MCF 10A (cell line): ENCODE data around the gene NEK11. TPM values are rescaled to one million over a fixed set of nuclear protein-coding genes. Genes with fewer than 3 reads are reported as not detected.

Experiments used
- BruUV-seq: library from RNA; stranded (reverse); fragments of 400-500 nt; replicated peaks from 2 replicates; lab custom pipeline; 2021; lab: Mats Ljungman, UMichigan
- CTCF ChIA-PET: fragments of 300-600 bp; sonication (Branson Sonifier 250); formaldehyde crosslinking; extraction: SDS; loops from one replicate; lab custom pipeline; 2021; ENCODE audit warnings: antibody characterized with exemption, inconsistent platforms; lab: Yijun Ruan, JAX
- POLR2A ChIA-PET: fragments of 300-600, 350-650 bp; sonication (Branson Sonifier 250); formaldehyde crosslinking; extraction: SDS; loops from one replicate; lab custom pipeline; 2020; ENCODE audit warnings: antibody characterized with exemption, inconsistent platforms; lab: Yijun Ruan, JAX
- DNase-seq: peaks from one replicate; pipeline ENCODE4 v3.0.0-alpha.2; 2018; ENCODE audit not compliant: unreplicated experiment
- H3K27ac Mint-ChIP-seq: one replicate; pipeline ENCODE4 v1.8.0; 2022; ENCODE audit warnings: mild to moderate bottlenecking, low read depth, mixed read lengths; ENCODE audit not compliant: unreplicated experiment
- H3K27me3 Mint-ChIP-seq: one replicate; pipeline ENCODE4 v1.8.0; 2022; ENCODE audit warnings: mixed read lengths; ENCODE audit not compliant: insufficient read depth, unreplicated experiment
- H3K36me3 Mint-ChIP-seq: one replicate; pipeline ENCODE4 v1.8.0; 2022; ENCODE audit warnings: mild to moderate bottlenecking, moderate library complexity, mixed read lengths; ENCODE audit not compliant: insufficient read depth, unreplicated experiment
- H3K4me1 Mint-ChIP-seq: one replicate; pipeline ENCODE4 v1.8.0; 2022; ENCODE audit warnings: mixed read lengths; ENCODE audit not compliant: insufficient read depth, unreplicated experiment
- H3K4me3 Mint-ChIP-seq: one replicate; pipeline ENCODE4 v1.8.0; 2022; ENCODE audit warnings: mild to moderate bottlenecking, moderate library complexity, mixed read lengths; ENCODE audit not compliant: unreplicated experiment
- H3K9me3 Mint-ChIP-seq: one replicate; pipeline ENCODE4 v1.8.0; 2022; ENCODE audit warnings: mixed read lengths; ENCODE audit not compliant: unreplicated experiment
- CTCF ChIP-seq: fragments of 200-600 bp; IDR thresholded peaks from one replicate; pipeline ENCODE4 v1.8.0; 2022; ENCODE audit warnings: antibody characterized with exemption, mild to moderate bottlenecking; ENCODE audit not compliant: unreplicated experiment
- intact Hi-C: fragments of 100-400 bp; cut with micrococcal nuclease; formaldehyde crosslinking; loops from 2 replicates; pipeline ENCODE4 v1.14.1; 2022
- total RNA-seq: library from RNA; stranded (reverse); gene quantifications from 2 replicates; pipeline ENCODE4 v1.2.3, GENCODE V29; 2022

The NEK11 gene
- total RNA-seq, 1 experiment from 2014 or later: 6.9 TPM

GRCh38 chr3:131236421-131236820 is 209.7 kb downstream of the NEK11 start:
- Mint-ChIP-seq H3K9me3 (no peaks in the 10 kb centered on the region), H3K4me3 (no peak overlapping the region), H3K4me1 (no peaks in the 10 kb centered on the region), H3K27ac (no peak overlapping the region), H3K36me3 (no peaks in the 10 kb centered on the region), H3K27me3 (no peaks in the 10 kb centered on the region)
- DNase-seq: no peak
- intact Hi-C loops: no loop called here
- no TSS peak for BruUV-seq
- POLR2A ChIA-PET: interaction anchor here (0.7 kb wide), 2 partner anchors 317 to 1184 kb away, joined by 3 read pairs; no protein-coding TSS in a partner anchor
- CTCF ChIA-PET: no interaction called here
- no peak for TF ChIP-seq CTCF

DNA sequence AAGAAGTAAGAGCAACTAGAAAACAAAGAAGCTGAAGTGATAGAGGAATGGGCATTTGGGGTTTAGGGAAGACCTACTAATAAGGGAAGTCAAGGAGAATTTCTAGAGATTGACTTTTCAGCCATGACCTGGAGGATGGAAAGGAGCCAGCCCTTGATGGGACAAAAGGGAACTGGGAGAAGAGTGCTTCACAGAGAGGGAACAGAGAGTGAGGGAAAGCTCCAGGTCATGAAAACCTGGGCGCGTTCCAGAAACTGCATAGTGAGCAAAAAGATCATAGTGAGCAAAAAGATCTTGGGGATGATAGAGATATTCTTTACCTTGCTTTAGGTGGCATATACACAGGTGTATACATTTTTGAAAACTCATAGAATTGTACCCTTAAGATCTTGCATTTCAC is 211.8 kb downstream of the NEK11 start:
- TF ChIP-seq CTCF: no peak
- H3K4me3 Mint-ChIP-seq: no peak overlapping the region
- POLR2A ChIA-PET: no interaction called here
- H3K4me1 Mint-ChIP-seq: no peaks in the 10 kb centered on the region
- no peak overlapping the region for H3K27ac Mint-ChIP-seq
- CTCF ChIA-PET: no interaction called here
- intact Hi-C loops: no loop called here
- no peak for DNase-seq
- BruUV-seq: no TSS peak
- H3K27me3 Mint-ChIP-seq: no peaks in the 10 kb centered on the region
- H3K9me3 Mint-ChIP-seq: no peaks in the 10 kb centered on the region
- no peaks in the 10 kb centered on the region for H3K36me3 Mint-ChIP-seq

DNA sequence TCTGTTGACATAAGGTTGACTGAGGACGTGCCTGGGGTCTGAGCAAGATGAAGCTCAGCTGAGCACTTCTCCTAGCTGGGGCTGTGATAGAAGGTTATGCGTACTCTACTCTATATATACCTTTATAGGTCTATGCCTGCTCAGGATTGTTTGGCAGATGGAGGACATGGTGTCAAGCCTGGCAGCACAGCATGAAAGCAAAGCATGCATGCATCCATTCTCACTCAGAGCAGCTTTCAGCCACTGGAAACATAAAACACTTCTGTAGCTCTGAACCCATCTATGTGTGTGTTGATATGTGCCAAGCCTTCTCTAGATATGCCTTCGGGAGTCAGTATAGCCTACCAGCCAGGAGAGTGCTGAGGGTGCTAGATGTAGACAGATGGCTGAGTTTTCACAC is 212.6 kb downstream of the NEK11 start:
- no peak overlapping the region for H3K4me3 Mint-ChIP-seq
- intact Hi-C loops: no loop called here
- no peaks in the 10 kb centered on the region for H3K9me3 Mint-ChIP-seq
- POLR2A ChIA-PET: no interaction called here
- H3K4me1 Mint-ChIP-seq: no peaks in the 10 kb centered on the region
- CTCF ChIA-PET: interaction anchor here (1.0 kb wide), 1 partner anchor 11 kb away, joined by 4 read pairs; no protein-coding TSS in a partner anchor
- BruUV-seq: no TSS peak
- no peaks in the 10 kb centered on the region for H3K36me3 Mint-ChIP-seq
- DNase-seq: no peak
- TF ChIP-seq CTCF: no peak
- no peak overlapping the region for H3K27ac Mint-ChIP-seq
- H3K27me3 Mint-ChIP-seq: no peaks in the 10 kb centered on the region

- intact Hi-C loops: no loop called here
- TF ChIP-seq CTCF: no peak
- CTCF ChIA-PET: no interaction called here
- no TSS peak for BruUV-seq
- Mint-ChIP-seq H3K4me3 (no peak overlapping the region), H3K4me1 (no peaks in the 10 kb centered on the region), H3K9me3 (no peaks in the 10 kb centered on the region), H3K27ac (no peak overlapping the region), H3K27me3 (no peaks in the 10 kb centered on the region), H3K36me3 (no peaks in the 10 kb centered on the region)
- POLR2A ChIA-PET: no interaction called here
- no peak for DNase-seq
Observed at GRCh38 chr3:131242201-131242600, 215.5 kb downstream of the NEK11 start.
